Liver (tissue), 9 donors: ENCODE data around the gene STK25. TPM values are rescaled to one million over a fixed set of nuclear protein-coding genes. Genes with fewer than 3 reads are reported as not detected.
A peak's percentile ranks its signal among the peaks of the same experiment; 100 is the strongest.

Experiments used
- DNase-seq: peaks from one replicate; pipeline ENCODE4 v3.0.0-alpha.2; 2017; ENCODE audit warnings: low spot score
- H3K27ac ChIP-seq, 2 donors: one replicate each; pipeline ENCODE4 v1.7.0; 2013; ENCODE audit warnings: inconsistent platforms in 2 of 2, low read length in 2 of 2, control low read depth in 1 of 2, low read depth in 1 of 2, mild to moderate bottlenecking in 1 of 2
- H3K27me3 ChIP-seq, 4 donors: one replicate each; pipeline versions ENCODE4 v1.6.1 to v1.7.0; 2013; ENCODE audit warnings: low read length in 3 of 4, inconsistent platforms in 1 of 4, mild to moderate bottlenecking in 1 of 4, moderate library complexity in 1 of 4; ENCODE audit not compliant: control insufficient read depth in 4 of 4, insufficient read depth in 4 of 4
- H3K36me3 ChIP-seq, 4 donors: one replicate each; pipeline versions ENCODE4 v1.6.1 to v1.7.0; 2013; ENCODE audit warnings: low read length in 3 of 4, mild to moderate bottlenecking in 3 of 4, low read depth in 1 of 4, moderate library complexity in 1 of 4; ENCODE audit not compliant: control insufficient read depth in 4 of 4, insufficient read depth in 3 of 4
- H3K4me1 ChIP-seq, 4 donors: one replicate each; pipeline versions ENCODE4 v1.6.1 to v1.7.0; 2013; ENCODE audit warnings: low read length in 3 of 4, mild to moderate bottlenecking in 3 of 4, moderate library complexity in 1 of 4; ENCODE audit not compliant: control insufficient read depth in 4 of 4, insufficient read depth in 4 of 4
- H3K4me3 ChIP-seq, 3 donors: one replicate each; pipeline versions ENCODE4 v1.6.1 to v1.7.0; 2013; ENCODE audit warnings: low read length in 3 of 3, control low read depth in 1 of 3, low read depth in 1 of 3, mild to moderate bottlenecking in 1 of 3
- H3K9ac ChIP-seq, 2 donors: one replicate each; pipeline ENCODE4 v1.7.0; 2013; ENCODE audit warnings: low read length in 2 of 2, mild to moderate bottlenecking in 2 of 2, moderate library complexity in 2 of 2, control low read depth in 1 of 2, low read depth in 1 of 2
- H3K9me3 ChIP-seq, 4 donors: one replicate each; pipeline versions ENCODE4 v1.6.1 to v1.7.0; 2013; ENCODE audit warnings: low read length in 3 of 4; ENCODE audit not compliant: control insufficient read depth in 4 of 4
- EGR1 ChIP-seq, 2 donors: IDR thresholded peaks; 2 replicates each; pipeline ENCODE4 v1.6.1; 2016 to 2018; ENCODE audit warnings: antibody characterized with exemption in 2 of 2, low read depth in 2 of 2
- FOXA1 ChIP-seq: IDR thresholded peaks from 2 replicates; pipeline ENCODE4 v1.6.1; 2016; ENCODE audit warnings: antibody characterized with exemption
- FOXA2 ChIP-seq: IDR thresholded peaks from 2 replicates; pipeline ENCODE4 v1.6.1; 2016; ENCODE audit warnings: antibody characterized with exemption
- GABPA ChIP-seq, 2 donors: IDR thresholded peaks in 1 of 2; conservative IDR thresholded peaks in 1 of 2; 2 replicates each; pipeline ENCODE4 v1.6.1; 2016; ENCODE audit warnings: antibody characterized with exemption in 2 of 2, mild to moderate bottlenecking in 1 of 2, moderate library complexity in 1 of 2
- HNF4A ChIP-seq, 2 donors: conservative IDR thresholded peaks; 2 replicates each; pipeline ENCODE4 v1.6.1; 2016; ENCODE audit warnings: antibody characterized with exemption in 2 of 2, mild to moderate bottlenecking in 2 of 2
- HNF4G ChIP-seq: IDR thresholded peaks from 2 replicates; pipeline ENCODE4 v1.6.1; 2016; ENCODE audit warnings: antibody characterized with exemption
- JUND ChIP-seq, 2 donors: IDR thresholded peaks; 2 replicates each; pipeline ENCODE4 v1.6.1; 2016; ENCODE audit warnings: antibody characterized with exemption in 2 of 2
- NR2F2 ChIP-seq: IDR thresholded peaks from 2 replicates; pipeline ENCODE4 v1.6.1; 2016; ENCODE audit warnings: antibody characterized with exemption
- RAD21 ChIP-seq, 2 donors: IDR thresholded peaks; 2 replicates each; pipeline ENCODE4 v1.6.1; 2016; ENCODE audit warnings: antibody characterized with exemption in 2 of 2, mild to moderate bottlenecking in 2 of 2
- RXRA ChIP-seq, 2 donors: IDR thresholded peaks; 2 replicates each; pipeline ENCODE4 v1.6.1; 2017 to 2018; ENCODE audit warnings: antibody characterized with exemption in 2 of 2, mild to moderate bottlenecking in 1 of 2
- SP1 ChIP-seq: IDR thresholded peaks from 2 replicates; pipeline ENCODE4 v1.6.1; 2018; ENCODE audit warnings: antibody characterized with exemption, mild to moderate bottlenecking
- TAF1 ChIP-seq: conservative IDR thresholded peaks from 2 replicates; pipeline ENCODE4 v1.6.1; 2016; ENCODE audit warnings: antibody characterized with exemption, mild to moderate bottlenecking
- YY1 ChIP-seq: IDR thresholded peaks from 2 replicates; pipeline ENCODE4 v1.6.1; 2016; ENCODE audit warnings: antibody characterized with exemption, mild to moderate bottlenecking
- WGBS: extraction: QIAGEN DNeasy Blood & Tissue Kit; methylation state at CpG from one replicate; pipeline ENCODE4 v1.1.7; 2013; 5-methylcytosine and 5-hydroxymethylcytosine counted together
- polyA plus RNA-seq, 2 donors: library from polyadenylated mRNA; stranded (reverse) in 1 of 2; unstranded in 1 of 2; fragments of 200-250 nt in 1 of 2; fragments of >200 nt in 1 of 2; fragmentation: Nextera tagmentation in 1 of 2; extraction: Ambion mirVana in 1 of 2; gene quantifications; one replicate each; pipeline versions ENCODE4 v1.2.1 to v1.2.3, GENCODE V29; 2013 to 2015
- total RNA-seq, 2 donors: library from RNA; depleted of rRNA; stranded (reverse); fragments of >200 nt; gene quantifications; one replicate each; pipeline ENCODE4 v1.2.3, GENCODE V29; 2014
- TF ChIP-seq, protein P1 (sequence below): fragments of 150-350 bp; IDR thresholded peaks from 2 replicates; pipeline ENCODE4 v1.5.1; 2017; ENCODE audit warnings: improper control_type of control experiment, low read depth, low read length; ENCODE audit not compliant: missing input control
- TF ChIP-seq, protein P2 (sequence below): IDR thresholded peaks from 2 replicates; pipeline ENCODE4 v1.6.1; 2016; ENCODE audit warnings: antibody characterized with exemption
- TF ChIP-seq, protein P3 (sequence below): IDR thresholded peaks from 2 replicates; pipeline ENCODE4 v1.6.1; 2016; ENCODE audit warnings: antibody characterized with exemption, mild to moderate bottlenecking
- TF ChIP-seq, protein P4 (sequence below): IDR thresholded peaks from 2 replicates; pipeline ENCODE4 v1.6.1; 2016; ENCODE audit warnings: antibody characterized with exemption
- TF ChIP-seq, protein P5 (sequence below): IDR thresholded peaks from 2 replicates; pipeline ENCODE4 v1.6.1; 2016; ENCODE audit warnings: antibody characterized with exemption
- donor health status: healthy.
- donor health status: healthy.
- donor health status: healthy.
- donor health status: healthy.
- donor health status: healthy.

STK25 gene
- total and polyA plus RNA-seq, 4 donors = 43.4 to 85.6 (median 67.3) TPM

DNA sequence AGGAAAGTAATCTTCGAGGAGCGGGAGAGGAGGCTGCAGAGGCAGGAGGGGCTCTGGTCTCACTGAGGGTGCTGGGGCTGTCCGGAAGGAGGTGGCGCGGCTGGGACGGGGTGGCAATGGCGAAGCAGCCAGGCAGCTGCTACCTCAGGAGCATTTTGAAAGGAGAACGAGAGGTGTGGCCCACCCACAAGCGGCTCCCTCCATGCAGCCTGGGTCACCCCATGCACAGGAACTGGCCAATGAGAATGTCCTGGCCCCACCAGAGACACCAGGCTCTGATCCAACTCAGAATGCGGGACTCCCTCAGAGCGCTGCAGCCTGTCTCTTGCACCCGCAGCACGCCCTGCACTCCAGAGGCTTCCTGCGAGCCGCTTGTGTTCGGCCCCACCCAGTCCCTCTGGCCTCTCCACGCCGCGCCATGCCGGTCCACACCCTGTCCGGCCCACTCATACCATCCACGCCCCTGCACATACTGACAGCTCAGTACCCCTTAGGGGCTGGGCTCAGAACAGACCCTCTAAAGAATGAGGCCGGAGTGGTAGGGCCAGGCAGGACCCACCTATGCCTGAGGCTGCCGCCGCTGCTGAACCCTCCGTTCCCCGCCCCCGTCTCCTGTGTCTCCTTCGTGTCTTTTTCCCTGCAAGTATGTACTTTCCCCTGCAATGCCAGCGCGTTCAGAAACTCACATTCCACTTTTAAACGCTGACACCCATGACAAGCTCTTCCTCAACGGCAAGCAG is 43.8 kb upstream of the STK25 start:
- no peaks in the 10 kb centered on the region for H3K27me3 ChIP-seq
- peak overlapping the region; percentile 33 to 74 for H3K9ac ChIP-seq
- peak overlapping the region in 2 of 3 donors; percentile 18 to 53 for H3K4me3 ChIP-seq
- H3K4me1 ChIP-seq = peaks cover 18 to 36% (median 32%) of the 10 kb centered on the region in 4 donors
- 54% methylated on average over 33 of the region's 33 CpGs for WGBS
- H3K27ac ChIP-seq = peak overlapping the region; percentile 65 to 85
- no peaks in the 10 kb centered on the region for H3K9me3 ChIP-seq
- H3K36me3 ChIP-seq = no peaks in the 10 kb centered on the region
- DNase-seq = no peak
- TF ChIP-seq FOXA2 (no peak), HNF4A (conservative IDR thresholded peaks at IDR 0.05) (no peak), RXRA (IDR thresholded peaks at IDR 0.05) (no peak), HNF4G (no peak), RAD21 (IDR thresholded peaks at IDR 0.05) (no peak), GABPA (IDR thresholded peaks at IDR 0.05 in 1 of 2, conservative IDR thresholded peaks at IDR 0.05 in 1 of 2) (no peak), TAF1 (no peak), SP1 (no peak), FOXA1 (no peak), NR2F2 (no peak), EGR1 (IDR thresholded peaks at IDR 0.05; ENCODE audit: low read depth in 2 of 2) (no peak), YY1 (no peak), JUND (IDR thresholded peaks at IDR 0.05) (no peak)
- TF ChIP-seq, protein P1, sequence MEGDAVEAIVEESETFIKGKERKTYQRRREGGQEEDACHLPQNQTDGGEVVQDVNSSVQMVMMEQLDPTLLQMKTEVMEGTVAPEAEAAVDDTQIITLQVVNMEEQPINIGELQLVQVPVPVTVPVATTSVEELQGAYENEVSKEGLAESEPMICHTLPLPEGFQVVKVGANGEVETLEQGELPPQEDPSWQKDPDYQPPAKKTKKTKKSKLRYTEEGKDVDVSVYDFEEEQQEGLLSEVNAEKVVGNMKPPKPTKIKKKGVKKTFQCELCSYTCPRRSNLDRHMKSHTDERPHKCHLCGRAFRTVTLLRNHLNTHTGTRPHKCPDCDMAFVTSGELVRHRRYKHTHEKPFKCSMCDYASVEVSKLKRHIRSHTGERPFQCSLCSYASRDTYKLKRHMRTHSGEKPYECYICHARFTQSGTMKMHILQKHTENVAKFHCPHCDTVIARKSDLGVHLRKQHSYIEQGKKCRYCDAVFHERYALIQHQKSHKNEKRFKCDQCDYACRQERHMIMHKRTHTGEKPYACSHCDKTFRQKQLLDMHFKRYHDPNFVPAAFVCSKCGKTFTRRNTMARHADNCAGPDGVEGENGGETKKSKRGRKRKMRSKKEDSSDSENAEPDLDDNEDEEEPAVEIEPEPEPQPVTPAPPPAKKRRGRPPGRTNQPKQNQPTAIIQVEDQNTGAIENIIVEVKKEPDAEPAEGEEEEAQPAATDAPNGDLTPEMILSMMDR = no peak
- TF ChIP-seq, protein P2, sequence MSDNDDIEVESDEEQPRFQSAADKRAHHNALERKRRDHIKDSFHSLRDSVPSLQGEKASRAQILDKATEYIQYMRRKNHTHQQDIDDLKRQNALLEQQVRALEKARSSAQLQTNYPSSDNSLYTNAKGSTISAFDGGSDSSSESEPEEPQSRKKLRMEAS = no peak
- TF ChIP-seq, protein P3, sequence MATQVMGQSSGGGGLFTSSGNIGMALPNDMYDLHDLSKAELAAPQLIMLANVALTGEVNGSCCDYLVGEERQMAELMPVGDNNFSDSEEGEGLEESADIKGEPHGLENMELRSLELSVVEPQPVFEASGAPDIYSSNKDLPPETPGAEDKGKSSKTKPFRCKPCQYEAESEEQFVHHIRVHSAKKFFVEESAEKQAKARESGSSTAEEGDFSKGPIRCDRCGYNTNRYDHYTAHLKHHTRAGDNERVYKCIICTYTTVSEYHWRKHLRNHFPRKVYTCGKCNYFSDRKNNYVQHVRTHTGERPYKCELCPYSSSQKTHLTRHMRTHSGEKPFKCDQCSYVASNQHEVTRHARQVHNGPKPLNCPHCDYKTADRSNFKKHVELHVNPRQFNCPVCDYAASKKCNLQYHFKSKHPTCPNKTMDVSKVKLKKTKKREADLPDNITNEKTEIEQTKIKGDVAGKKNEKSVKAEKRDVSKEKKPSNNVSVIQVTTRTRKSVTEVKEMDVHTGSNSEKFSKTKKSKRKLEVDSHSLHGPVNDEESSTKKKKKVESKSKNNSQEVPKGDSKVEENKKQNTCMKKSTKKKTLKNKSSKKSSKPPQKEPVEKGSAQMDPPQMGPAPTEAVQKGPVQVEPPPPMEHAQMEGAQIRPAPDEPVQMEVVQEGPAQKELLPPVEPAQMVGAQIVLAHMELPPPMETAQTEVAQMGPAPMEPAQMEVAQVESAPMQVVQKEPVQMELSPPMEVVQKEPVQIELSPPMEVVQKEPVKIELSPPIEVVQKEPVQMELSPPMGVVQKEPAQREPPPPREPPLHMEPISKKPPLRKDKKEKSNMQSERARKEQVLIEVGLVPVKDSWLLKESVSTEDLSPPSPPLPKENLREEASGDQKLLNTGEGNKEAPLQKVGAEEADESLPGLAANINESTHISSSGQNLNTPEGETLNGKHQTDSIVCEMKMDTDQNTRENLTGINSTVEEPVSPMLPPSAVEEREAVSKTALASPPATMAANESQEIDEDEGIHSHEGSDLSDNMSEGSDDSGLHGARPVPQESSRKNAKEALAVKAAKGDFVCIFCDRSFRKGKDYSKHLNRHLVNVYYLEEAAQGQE = no peak
- TF ChIP-seq, protein P4, sequence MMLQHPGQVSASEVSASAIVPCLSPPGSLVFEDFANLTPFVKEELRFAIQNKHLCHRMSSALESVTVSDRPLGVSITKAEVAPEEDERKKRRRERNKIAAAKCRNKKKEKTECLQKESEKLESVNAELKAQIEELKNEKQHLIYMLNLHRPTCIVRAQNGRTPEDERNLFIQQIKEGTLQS = no peak
- TF ChIP-seq, protein P5, sequence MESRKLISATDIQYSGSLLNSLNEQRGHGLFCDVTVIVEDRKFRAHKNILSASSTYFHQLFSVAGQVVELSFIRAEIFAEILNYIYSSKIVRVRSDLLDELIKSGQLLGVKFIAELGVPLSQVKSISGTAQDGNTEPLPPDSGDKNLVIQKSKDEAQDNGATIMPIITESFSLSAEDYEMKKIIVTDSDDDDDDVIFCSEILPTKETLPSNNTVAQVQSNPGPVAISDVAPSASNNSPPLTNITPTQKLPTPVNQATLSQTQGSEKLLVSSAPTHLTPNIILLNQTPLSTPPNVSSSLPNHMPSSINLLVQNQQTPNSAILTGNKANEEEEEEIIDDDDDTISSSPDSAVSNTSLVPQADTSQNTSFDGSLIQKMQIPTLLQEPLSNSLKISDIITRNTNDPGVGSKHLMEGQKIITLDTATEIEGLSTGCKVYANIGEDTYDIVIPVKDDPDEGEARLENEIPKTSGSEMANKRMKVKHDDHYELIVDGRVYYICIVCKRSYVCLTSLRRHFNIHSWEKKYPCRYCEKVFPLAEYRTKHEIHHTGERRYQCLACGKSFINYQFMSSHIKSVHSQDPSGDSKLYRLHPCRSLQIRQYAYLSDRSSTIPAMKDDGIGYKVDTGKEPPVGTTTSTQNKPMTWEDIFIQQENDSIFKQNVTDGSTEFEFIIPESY = no peak
